H9 (cell line): ENCODE measurements around the gene KCNK10. TPM values are rescaled to one million over a fixed set of nuclear protein-coding genes. Genes with fewer than 3 reads are reported as not detected.

ENCODE experiments used
- DNase-seq: peaks from one replicate; pipeline ENCODE4 v3.0.0-alpha.2; 2017
- H2AFZ ChIP-seq: one replicate; pipeline ENCODE4 v1.6.1; 2013; ENCODE audit warnings: mild to moderate bottlenecking, low read length, control low read depth, moderate library complexity
- H2AK5ac ChIP-seq: 2 replicates; pipeline ENCODE4 v1.6.1; 2013; ENCODE audit warnings: low read length, control low read depth, mixed read lengths; ENCODE audit not compliant: insufficient read length
- H2BK120ac ChIP-seq: one replicate; pipeline ENCODE4 v1.6.1; 2013; ENCODE audit warnings: low read depth, mild to moderate bottlenecking, low read length, control low read depth, inconsistent platforms; ENCODE audit not compliant: poor library complexity, severe bottlenecking
- H2BK12ac ChIP-seq: 2 replicates; pipeline ENCODE4 v1.6.1; 2013; ENCODE audit warnings: low read length, control low read depth, mixed read lengths, low read depth; ENCODE audit not compliant: insufficient read length
- H2BK15ac ChIP-seq: 2 replicates; pipeline ENCODE4 v1.6.1; 2013; ENCODE audit warnings: low read depth, low read length, control low read depth
- H2BK20ac ChIP-seq: one replicate; pipeline ENCODE4 v1.6.1; 2013; ENCODE audit warnings: low read depth, mild to moderate bottlenecking, low read length, control low read depth, inconsistent platforms; ENCODE audit not compliant: poor library complexity, severe bottlenecking
- H2BK5ac ChIP-seq: 2 replicates; pipeline ENCODE4 v1.6.1; 2013; ENCODE audit warnings: low read length, control low read depth, mixed read lengths; ENCODE audit not compliant: insufficient read length
- H3K14ac ChIP-seq: 2 replicates; pipeline ENCODE4 v1.6.1; 2013; ENCODE audit warnings: low read length, control low read depth; ENCODE audit not compliant: insufficient read depth
- H3K18ac ChIP-seq: 2 replicates; pipeline ENCODE4 v1.6.1; 2013; ENCODE audit warnings: low read depth, mild to moderate bottlenecking, mixed read lengths, low read length, control low read depth; ENCODE audit not compliant: insufficient read length
- H3K23ac ChIP-seq: 2 replicates; pipeline ENCODE4 v1.6.1; 2013; ENCODE audit warnings: low read length, control low read depth, mixed read lengths, low read depth; ENCODE audit not compliant: insufficient read length
- H3K23me2 ChIP-seq: 2 replicates; pipeline ENCODE4 v1.6.1; 2013; ENCODE audit warnings: low read depth, mild to moderate bottlenecking, mixed read lengths, low read length, control low read depth; ENCODE audit not compliant: insufficient read length, poor library complexity, severe bottlenecking
- H3K27ac ChIP-seq: 2 replicates; pipeline ENCODE4 v1.5.1; 2013; ENCODE audit warnings: low read length, control low read depth, mixed read lengths, low read depth; ENCODE audit not compliant: insufficient read length
- H3K27me3 ChIP-seq: 2 replicates; pipeline ENCODE4 v1.6.1; 2013; ENCODE audit warnings: low read length, control low read depth, inconsistent platforms; ENCODE audit not compliant: insufficient read depth
- H3K4ac ChIP-seq: 2 replicates; pipeline ENCODE4 v1.6.1; 2013; ENCODE audit warnings: low read depth, mild to moderate bottlenecking, control low read depth, inconsistent platforms, low read length, moderate library complexity
- H3K4me1 ChIP-seq: 2 replicates; pipeline ENCODE4 v1.6.1; 2013; ENCODE audit warnings: low read length, control low read depth, inconsistent platforms; ENCODE audit not compliant: insufficient read depth
- H3K4me2 ChIP-seq: 2 replicates; pipeline ENCODE4 v1.6.1; 2013; ENCODE audit warnings: low read length, control low read depth, mixed read lengths; ENCODE audit not compliant: insufficient read length, insufficient read depth
- H3K56ac ChIP-seq: 2 replicates; pipeline ENCODE4 v1.6.1; 2013; ENCODE audit warnings: low read depth, mild to moderate bottlenecking, mixed read lengths, low read length, control low read depth; ENCODE audit not compliant: insufficient read length
- H3K79me1 ChIP-seq: 2 replicates; pipeline ENCODE4 v1.6.1; 2013; ENCODE audit warnings: low read depth, mild to moderate bottlenecking, moderate library complexity, low read length, control low read depth, inconsistent platforms; ENCODE audit not compliant: insufficient read depth, poor library complexity, severe bottlenecking
- H3K79me2 ChIP-seq: 2 replicates; pipeline ENCODE4 v1.6.1; 2013; ENCODE audit warnings: low read length, control low read depth, inconsistent platforms; ENCODE audit not compliant: insufficient read depth
- H3K9ac ChIP-seq: 2 replicates; pipeline ENCODE4 v1.6.1; 2013; ENCODE audit warnings: low read length, control low read depth, mixed read lengths; ENCODE audit not compliant: insufficient read length; ENCODE audit errors: extremely low read depth
- H3K9me3 ChIP-seq: one replicate; pipeline ENCODE4 v1.6.1; 2013; ENCODE audit warnings: low read depth, low read length, inconsistent platforms; ENCODE audit not compliant: control insufficient read depth
- H3T11ph ChIP-seq: one replicate; pipeline ENCODE4 v1.6.1; 2013; ENCODE audit warnings: mild to moderate bottlenecking, low read length, control low read depth, inconsistent platforms
- H4K20me1 ChIP-seq: one replicate; pipeline ENCODE4 v1.6.1; 2013; ENCODE audit not compliant: control insufficient read depth, insufficient read length, insufficient read depth
- H4K5ac ChIP-seq: 2 replicates; pipeline ENCODE4 v1.6.1; 2013; ENCODE audit warnings: low read depth, mild to moderate bottlenecking, mixed read lengths, low read length, control low read depth; ENCODE audit not compliant: insufficient read length
- H4K8ac ChIP-seq: replicated peaks from 2 replicates; pipeline ENCODE4 v1.6.1; 2013; ENCODE audit warnings: low read length, control low read depth, mixed read lengths, low read depth; ENCODE audit not compliant: insufficient read length
- H4K91ac ChIP-seq: 2 replicates; pipeline ENCODE4 v1.6.1; 2013; ENCODE audit warnings: low read depth, mild to moderate bottlenecking, moderate library complexity, mixed read lengths, low read length, control low read depth; ENCODE audit not compliant: insufficient read length
- H3K27ac Mint-ChIP-seq, 3 experiments: 2 replicates in 2 of 3; 3 replicates in 1 of 3; pipeline ENCODE4 v1.8.0; 2020 to 2021; ENCODE audit warnings: mixed read lengths in 3 of 3, mild to moderate bottlenecking in 1 of 3, moderate library complexity in 1 of 3
- H3K27me3 Mint-ChIP-seq: 2 replicates; pipeline ENCODE4 v1.8.0; 2021; ENCODE audit warnings: low read depth, mild to moderate bottlenecking, moderate library complexity, mixed read lengths
- H3K36me3 Mint-ChIP-seq, 3 experiments: 2 replicates in 2 of 3; 3 replicates in 1 of 3; pipeline ENCODE4 v1.8.0; 2020 to 2021; ENCODE audit warnings: low read depth in 3 of 3, mixed read lengths in 3 of 3; ENCODE audit not compliant: insufficient read depth in 1 of 3
- H3K4me1 Mint-ChIP-seq, 2 experiments: 2 replicates each; pipeline ENCODE4 v1.8.0; 2020; ENCODE audit warnings: mixed read lengths in 2 of 2
- H3K4me3 Mint-ChIP-seq, 2 experiments: 2 replicates in 1 of 2; 3 replicates in 1 of 2; pipeline ENCODE4 v1.8.0; 2020 to 2021; ENCODE audit warnings: mild to moderate bottlenecking in 2 of 2, mixed read lengths in 2 of 2, moderate library complexity in 1 of 2
- H3K9me3 Mint-ChIP-seq, 2 experiments: 2 replicates in 1 of 2; 3 replicates in 1 of 2; pipeline ENCODE4 v1.8.0; 2020; ENCODE audit warnings: mild to moderate bottlenecking in 2 of 2, mixed read lengths in 2 of 2, moderate library complexity in 1 of 2
- WGBS: extraction: QIAGEN DNeasy Blood & Tissue Kit; methylation state at CpG from one replicate; pipeline ENCODE4 v1.1.7; 2013; ENCODE audit warnings: missing lambda C conversion rate, low lambda C conversion rate, mixed read lengths; ENCODE audit not compliant: insufficient read length; ENCODE audit errors: extremely low coverage; 5-methylcytosine and 5-hydroxymethylcytosine counted together
- total RNA-seq: library from RNA; stranded (reverse); gene quantifications from 2 replicates; pipeline ENCODE4 v1.2.1, GENCODE V29; 2021
- TF ChIP-seq, protein P1 (sequence below): fragments of 200-600 bp; sonication (generic); conservative IDR thresholded peaks from 3 replicates; pipeline ENCODE4 v1.8.0; 2021; ENCODE audit warnings: antibody characterized with exemption, mild to moderate bottlenecking

Gene KCNK10
- total RNA-seq, 1 experiment from 2014 or later, result 0.33 TPM

DNA sequence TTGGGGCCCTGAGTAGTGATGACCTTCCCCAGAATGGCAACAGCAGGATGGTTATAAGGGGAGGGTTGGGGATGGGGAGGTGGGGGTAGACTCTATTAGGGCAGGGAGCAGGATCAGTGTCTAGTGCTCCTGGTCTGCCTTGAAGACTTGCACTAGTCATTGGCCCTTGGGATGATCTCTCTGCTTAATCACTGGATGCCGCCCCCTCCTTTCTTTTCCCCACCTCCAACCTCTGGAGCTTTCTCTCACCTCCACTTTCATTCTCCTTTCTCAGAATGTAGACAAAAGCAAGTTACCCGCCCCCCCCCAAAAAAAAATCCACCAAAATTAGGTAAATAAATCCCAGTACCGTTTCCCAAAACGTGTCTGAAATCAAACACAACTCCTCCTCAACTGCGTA, 2.8 kb upstream of the KCNK10 start:
- H3K14ac ChIP-seq, result no peak overlapping the region
- H3K79me2 ChIP-seq, result no peaks in the 10 kb centered on the region
- no peak overlapping the region for H3K27ac ChIP-seq
- H2BK12ac ChIP-seq, result no peak overlapping the region
- H3K4ac ChIP-seq, result no peak overlapping the region
- TF ChIP-seq, protein P1, sequence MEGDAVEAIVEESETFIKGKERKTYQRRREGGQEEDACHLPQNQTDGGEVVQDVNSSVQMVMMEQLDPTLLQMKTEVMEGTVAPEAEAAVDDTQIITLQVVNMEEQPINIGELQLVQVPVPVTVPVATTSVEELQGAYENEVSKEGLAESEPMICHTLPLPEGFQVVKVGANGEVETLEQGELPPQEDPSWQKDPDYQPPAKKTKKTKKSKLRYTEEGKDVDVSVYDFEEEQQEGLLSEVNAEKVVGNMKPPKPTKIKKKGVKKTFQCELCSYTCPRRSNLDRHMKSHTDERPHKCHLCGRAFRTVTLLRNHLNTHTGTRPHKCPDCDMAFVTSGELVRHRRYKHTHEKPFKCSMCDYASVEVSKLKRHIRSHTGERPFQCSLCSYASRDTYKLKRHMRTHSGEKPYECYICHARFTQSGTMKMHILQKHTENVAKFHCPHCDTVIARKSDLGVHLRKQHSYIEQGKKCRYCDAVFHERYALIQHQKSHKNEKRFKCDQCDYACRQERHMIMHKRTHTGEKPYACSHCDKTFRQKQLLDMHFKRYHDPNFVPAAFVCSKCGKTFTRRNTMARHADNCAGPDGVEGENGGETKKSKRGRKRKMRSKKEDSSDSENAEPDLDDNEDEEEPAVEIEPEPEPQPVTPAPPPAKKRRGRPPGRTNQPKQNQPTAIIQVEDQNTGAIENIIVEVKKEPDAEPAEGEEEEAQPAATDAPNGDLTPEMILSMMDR, result no peak
- H3K56ac ChIP-seq, result no peak overlapping the region
- H2AK5ac ChIP-seq, result no peak overlapping the region
- H2BK20ac ChIP-seq, result no peak overlapping the region
- H2BK15ac ChIP-seq, result no peak overlapping the region
- Mint-ChIP-seq H3K4me3 (peak overlapping the region; percentile 61 to 88), H3K27me3 (peaks cover 74% of the 10 kb centered on the region), H3K9me3 (peaks cover 10 to 11% of the 10 kb centered on the region in 2 experiments; a peak in 4 of 5 replicates), H3K27ac (no peak overlapping the region; a peak in 1 of 7 replicates), H3K4me1 (peaks cover 10 to 15% of the 10 kb centered on the region in 2 experiments), H3K36me3 (0 out of 7 replicates have a peak, but pooled peaks cover 0 to 4% (median 0%) of the 10 kb centered on the region in 3 experiments)
- peak overlapping the region; percentile 53 for H3K4me2 ChIP-seq
- H3K23ac ChIP-seq, result no peak overlapping the region
- no peak overlapping the region for H2AFZ ChIP-seq
- H3K18ac ChIP-seq, result no peak overlapping the region
- H2BK5ac ChIP-seq, result no peak overlapping the region
- H3K9me3 ChIP-seq, result no peaks in the 10 kb centered on the region
- WGBS, result no CpG with 5 or more reads among the region's 5 CpGs
- H3K9ac ChIP-seq, result no peak overlapping the region
- peaks cover 16% of the 10 kb centered on the region for H3K23me2 ChIP-seq
- H3K27me3 ChIP-seq, result peaks cover 52% of the 10 kb centered on the region
- H3K79me1 ChIP-seq, result no peaks in the 10 kb centered on the region
- H4K5ac ChIP-seq, result no peak overlapping the region
- H4K8ac ChIP-seq, result no peak overlapping the region
- no peak overlapping the region for H4K91ac ChIP-seq
- no peaks in the 10 kb centered on the region; the same call in 1 of the 2 replicates for H3K4me1 ChIP-seq
- no peak overlapping the region for H3T11ph ChIP-seq
- no peaks in the 10 kb centered on the region for H4K20me1 ChIP-seq
- no peak for DNase-seq
- H2BK120ac ChIP-seq, result no peak overlapping the region
